GM12892 (cell line): Measurements from ENCODE around the gene UVRAG.

Experiments used
- DNase-seq: peaks from one replicate; pipeline ENCODE4 v3.0.0; 2011; ENCODE audit not compliant: insufficient read length
- FAIRE-seq: peaks from 2 replicates; lab custom pipeline; 2011; peaks lifted over from hg19 to GRCh38; lab: Jason Lieb, UNC
- POLR2A ChIP-seq: IDR thresholded peaks from 2 replicates; pipeline ENCODE4 v1.6.1; 2011; ENCODE audit warnings: low read depth, low read length, control low read depth
- POLR2AphosphoS5 ChIP-seq: IDR thresholded peaks from 2 replicates; pipeline ENCODE4 v1.6.1; 2011; ENCODE audit warnings: low read depth, low read length, control low read depth
- TAF1 ChIP-seq: IDR thresholded peaks from 2 replicates; pipeline ENCODE4 v1.6.1; 2011; ENCODE audit warnings: low read depth, mild to moderate bottlenecking, control low read depth, low read length, borderline replicate concordance

The UVRAG gene

GRCh38 chr11:76166314-76166713 lies 351.3 kb downstream of the UVRAG start:
- peak; percentile 90 for FAIRE-seq
- TF ChIP-seq POLR2AphosphoS5, result no peak
- TF ChIP-seq TAF1, result no peak
- TF ChIP-seq POLR2A, result no peak
- DNase-seq, result no peak

- TF ChIP-seq TAF1 (no peak), POLR2AphosphoS5 (no peak), POLR2A (no peak)
- no peak for FAIRE-seq
- DNase-seq, result no peak
Observed at GRCh38 chr11:76167590-76167989, 352.6 kb downstream of the UVRAG start.

- FAIRE-seq (peak; percentile 94), DNase-seq (peak; percentile 55)
- TF ChIP-seq POLR2A (no peak; the same call in 1 of the 2 replicates), TAF1 (no peak), POLR2AphosphoS5 (no peak; the same call in 1 of the 2 replicates)
Observed at GRCh38 chr11:76169473-76169896, 354.5 kb downstream of the UVRAG start.

- DNase-seq, result no peak
- FAIRE-seq, result no peak
- TF ChIP-seq POLR2AphosphoS5 (no peak), POLR2A (no peak), TAF1 (no peak)
Observed at GRCh38 chr11:76170468-76170867, 355.5 kb downstream of the UVRAG start.

- DNase-seq, result no peak
- TF ChIP-seq TAF1 (no peak), POLR2AphosphoS5 (no peak), POLR2A (no peak)
- no peak for FAIRE-seq
Observed at GRCh38 chr11:76172583-76172982, 357.6 kb downstream of the UVRAG start.

- DNase-seq (no peak), FAIRE-seq (no peak)
- no peak for TF ChIP-seq TAF1
- TF ChIP-seq POLR2AphosphoS5, result no peak
- TF ChIP-seq POLR2A, result no peak
Observed at GRCh38 chr11:76173663-76174062, 358.7 kb downstream of the UVRAG start.

GRCh38 chr11:76174330-76174729 lies 359.3 kb downstream of the UVRAG start:
- DNase-seq (no peak), FAIRE-seq (no peak)
- no peak for TF ChIP-seq POLR2A

GRCh38 chr11:76175783-76176182 lies 360.8 kb downstream of the UVRAG start:
- DNase-seq (no peak), FAIRE-seq (peak; percentile 58)
- no peak for TF ChIP-seq POLR2A
- no peak for TF ChIP-seq TAF1
- TF ChIP-seq POLR2AphosphoS5, result no peak

- DNase-seq (no peak), FAIRE-seq (no peak)
- no peak for TF ChIP-seq TAF1
Observed at GRCh38 chr11:76176463-76176862, 361.5 kb downstream of the UVRAG start.

GRCh38 chr11:76177250-76177686 lies 362.3 kb downstream of the UVRAG start:
- TF ChIP-seq POLR2A (no peak), TAF1 (no peak), POLR2AphosphoS5 (no peak)
- no peak for FAIRE-seq

GRCh38 chr11:76179147-76179546 lies 364.1 kb downstream of the UVRAG start:
- TF ChIP-seq TAF1, result no peak
- TF ChIP-seq POLR2A, result no peak
- TF ChIP-seq POLR2AphosphoS5, result no peak
- DNase-seq, result no peak
- FAIRE-seq, result no peak

More at GRCh38 chr11:76177250-76177686, 362.3 kb downstream of the UVRAG start:
- DNase-seq, result no peak

- FAIRE-seq, result no peak
Observed at GRCh38 chr11:76181371-76181770, 366.4 kb downstream of the UVRAG start.

GRCh38 chr11:76184551-76184993 lies 369.6 kb downstream of the UVRAG start:
- FAIRE-seq (no peak), DNase-seq (no peak)

More at GRCh38 chr11:76181371-76181770, 366.4 kb downstream of the UVRAG start:
- no peak for DNase-seq
- no peak for TF ChIP-seq TAF1

More at GRCh38 chr11:76184551-76184993, 369.6 kb downstream of the UVRAG start:
- TF ChIP-seq TAF1 (no peak), POLR2AphosphoS5 (no peak), POLR2A (no peak)
